PC-9 (cell line): Measurements from ENCODE around the gene FGD4.

Experiments used
- EZH2 ChIP-seq: fragments of 200-600 bp; sonication (generic); IDR thresholded peaks from 2 replicates; pipeline ENCODE4 v1.8.0; 2017; ENCODE audit warnings: antibody characterized with exemption, low read depth
- TF ChIP-seq, protein P1 (sequence below): fragments of 200-600 bp; sonication (generic); conservative IDR thresholded peaks from 2 replicates; pipeline ENCODE4 v1.6.1; 2017; ENCODE audit warnings: mixed run types, antibody characterized with exemption, mild to moderate bottlenecking, moderate library complexity

DNA sequence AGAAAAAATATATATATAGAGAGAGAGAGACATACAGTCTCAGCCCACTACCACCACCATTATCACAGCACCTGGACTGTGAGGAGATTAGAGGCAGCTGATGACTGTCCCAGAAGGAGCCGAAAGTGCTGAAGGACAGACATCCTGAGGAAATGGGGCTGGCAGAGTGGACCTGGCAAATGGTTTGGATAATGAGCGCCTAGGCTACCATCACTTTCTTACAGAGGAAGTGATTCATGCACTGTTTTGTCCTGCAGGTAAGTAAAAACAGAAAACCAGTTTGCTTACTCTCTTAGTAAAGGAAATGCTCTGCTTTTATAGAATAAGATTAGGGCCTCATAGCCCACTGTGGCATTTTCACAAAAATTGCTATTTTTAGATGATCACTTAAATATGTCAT is 251.2 kb downstream of the FGD4 start:
- TF ChIP-seq, protein P1, sequence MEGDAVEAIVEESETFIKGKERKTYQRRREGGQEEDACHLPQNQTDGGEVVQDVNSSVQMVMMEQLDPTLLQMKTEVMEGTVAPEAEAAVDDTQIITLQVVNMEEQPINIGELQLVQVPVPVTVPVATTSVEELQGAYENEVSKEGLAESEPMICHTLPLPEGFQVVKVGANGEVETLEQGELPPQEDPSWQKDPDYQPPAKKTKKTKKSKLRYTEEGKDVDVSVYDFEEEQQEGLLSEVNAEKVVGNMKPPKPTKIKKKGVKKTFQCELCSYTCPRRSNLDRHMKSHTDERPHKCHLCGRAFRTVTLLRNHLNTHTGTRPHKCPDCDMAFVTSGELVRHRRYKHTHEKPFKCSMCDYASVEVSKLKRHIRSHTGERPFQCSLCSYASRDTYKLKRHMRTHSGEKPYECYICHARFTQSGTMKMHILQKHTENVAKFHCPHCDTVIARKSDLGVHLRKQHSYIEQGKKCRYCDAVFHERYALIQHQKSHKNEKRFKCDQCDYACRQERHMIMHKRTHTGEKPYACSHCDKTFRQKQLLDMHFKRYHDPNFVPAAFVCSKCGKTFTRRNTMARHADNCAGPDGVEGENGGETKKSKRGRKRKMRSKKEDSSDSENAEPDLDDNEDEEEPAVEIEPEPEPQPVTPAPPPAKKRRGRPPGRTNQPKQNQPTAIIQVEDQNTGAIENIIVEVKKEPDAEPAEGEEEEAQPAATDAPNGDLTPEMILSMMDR = no peak
- no peak for TF ChIP-seq EZH2
